NCI-H748 (cell line): Measurements from ENCODE around the gene CCDC50.

Experiments used
- DNase-seq: peaks from one replicate; lab custom pipeline; 2025; ENCODE audit not compliant: unreplicated experiment; lab: John Stamatoyannopoulos, UW

The CCDC50 gene

GRCh38 chr3:191376516-191377141 is 47.4 kb downstream of the CCDC50 start:
- no peak for DNase-seq

DNA sequence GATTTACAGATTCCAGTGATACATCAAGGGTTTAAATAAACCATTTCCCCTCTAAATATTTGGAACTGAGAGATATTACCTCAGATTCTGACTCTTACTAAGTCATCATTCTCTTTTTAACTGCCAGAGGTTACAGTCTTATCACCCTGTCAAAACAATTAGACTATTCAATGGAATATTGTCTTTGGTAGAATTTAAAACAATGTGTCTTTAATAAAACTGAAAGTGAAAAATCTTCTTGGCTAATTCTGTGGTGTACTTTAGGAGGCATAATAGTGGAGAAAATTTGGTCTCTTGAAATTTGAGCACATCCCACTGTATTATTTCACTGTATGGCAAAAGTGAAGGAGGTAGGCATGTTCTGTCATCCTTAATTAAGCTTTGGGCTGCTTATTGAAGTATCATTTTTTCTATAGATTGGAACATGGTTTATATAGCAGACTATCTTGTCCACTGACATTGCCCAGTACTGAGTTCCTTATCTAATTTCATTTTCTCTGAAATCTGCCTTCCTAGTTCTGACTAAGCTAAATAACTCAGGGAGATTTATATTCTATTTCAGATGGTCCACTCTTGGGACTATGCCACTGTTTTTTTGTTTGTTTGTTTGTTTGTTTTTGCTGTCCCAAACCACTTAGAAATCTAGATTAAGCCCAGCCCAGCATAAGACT is 49.1 kb downstream of the CCDC50 start:
- no peak for DNase-seq

- DNase-seq: no peak
Measured at GRCh38 chr3:191379446-191379845, 50.3 kb downstream of the CCDC50 start.

DNA sequence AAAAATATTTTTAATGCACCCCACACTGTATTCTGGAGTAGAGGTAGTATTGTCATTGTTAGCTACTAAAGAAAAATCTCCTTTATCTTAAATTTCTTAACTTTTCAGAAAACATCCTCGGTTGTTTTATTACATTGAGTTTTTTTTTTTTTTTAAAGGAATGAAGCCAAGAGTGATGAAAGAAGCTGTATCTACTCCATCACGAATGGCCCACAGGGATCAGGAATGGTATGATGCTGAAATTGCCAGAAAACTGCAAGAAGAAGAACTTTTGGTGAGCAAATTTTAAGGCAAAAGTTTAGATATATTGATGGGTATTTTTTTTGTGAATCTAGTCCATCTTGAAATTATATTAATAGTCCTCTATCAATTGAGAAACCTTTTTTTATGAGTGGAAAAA is 50.8 kb downstream of the CCDC50 start:
- DNase-seq: no peak

DNA sequence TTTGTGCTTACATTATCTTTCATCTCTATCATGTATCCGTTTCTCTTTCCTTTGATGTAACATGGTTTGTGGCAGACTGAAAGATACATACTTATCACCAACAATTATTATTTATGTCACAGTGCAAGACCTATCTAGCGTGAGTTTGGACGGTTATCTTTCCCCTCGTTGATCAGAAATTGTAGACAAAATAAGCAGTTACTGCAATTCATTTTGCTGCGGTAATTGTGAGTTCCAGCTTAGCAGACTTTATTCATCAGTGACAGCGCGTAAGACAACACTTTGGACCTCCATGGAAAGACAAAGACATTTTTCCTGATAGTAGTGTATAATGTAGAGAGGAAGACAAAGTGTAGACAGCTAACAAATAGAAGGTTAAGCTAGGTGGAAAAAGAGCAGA is 52.1 kb downstream of the CCDC50 start:
- DNase-seq: no peak

DNA sequence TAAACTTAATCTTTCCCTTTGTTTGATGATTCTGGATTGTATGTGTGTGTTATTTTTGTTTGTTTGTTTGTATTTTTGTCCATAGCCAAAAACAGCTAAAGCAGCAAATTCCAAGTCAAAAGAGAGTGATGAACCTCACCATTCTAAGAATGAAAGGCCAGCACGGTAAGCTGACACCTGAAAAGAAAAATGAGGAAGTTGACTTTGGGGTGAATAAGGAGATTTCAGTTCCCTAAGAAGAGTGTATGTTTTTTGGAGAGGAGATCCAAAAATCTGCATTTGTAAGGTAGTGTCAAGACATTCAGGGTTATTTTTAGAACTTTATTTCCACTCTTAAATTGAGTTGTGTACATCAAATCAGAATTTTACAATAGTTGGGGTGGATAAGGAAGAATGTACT is 53.5 kb downstream of the CCDC50 start:
- no peak for DNase-seq

DNA sequence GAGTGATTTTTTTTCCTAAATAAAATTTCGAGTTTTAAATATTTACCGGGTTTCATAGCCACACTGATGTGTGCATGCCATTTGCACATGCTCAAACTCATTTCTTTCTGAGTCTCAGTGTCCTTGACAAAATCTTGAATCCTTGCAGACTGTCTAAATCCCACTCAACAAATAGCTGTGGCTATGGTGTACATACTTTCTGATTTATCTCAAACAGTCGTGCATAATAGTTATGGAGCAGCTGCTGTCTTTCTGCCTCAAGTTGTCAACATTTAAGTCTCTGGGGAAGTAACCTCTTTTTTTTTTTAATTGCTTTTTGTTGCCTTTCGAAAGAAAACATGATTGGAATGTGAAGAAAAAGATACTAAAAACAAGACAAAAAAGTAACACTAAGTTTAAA is 53.9 kb downstream of the CCDC50 start:
- no peak for DNase-seq

GRCh38 chr3:191385101-191385500 is 55.9 kb downstream of the CCDC50 start:
- no peak for DNase-seq

GRCh38 chr3:191387441-191388077 is 58.4 kb downstream of the CCDC50 start:
- no peak for DNase-seq

DNA sequence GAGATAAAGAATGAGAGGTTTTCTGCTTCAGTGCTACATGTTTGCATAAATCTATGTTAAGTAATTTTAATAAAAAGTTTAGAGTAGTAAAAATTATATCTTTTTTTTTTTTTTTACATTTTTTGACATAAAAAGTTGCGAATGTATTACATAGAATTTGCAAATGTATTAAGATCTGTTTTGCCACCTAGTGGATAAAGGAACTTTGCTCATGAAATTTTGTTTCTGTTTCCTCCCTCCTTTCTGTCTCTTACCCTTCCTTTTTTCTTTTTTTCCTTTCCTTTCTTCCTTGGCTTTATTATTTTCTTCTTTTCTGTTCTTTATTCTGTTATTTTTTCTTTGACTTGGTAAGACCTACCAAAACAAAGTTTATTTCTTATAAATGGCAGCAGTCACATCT is 59.6 kb downstream of the CCDC50 start:
- no peak for DNase-seq

DNA sequence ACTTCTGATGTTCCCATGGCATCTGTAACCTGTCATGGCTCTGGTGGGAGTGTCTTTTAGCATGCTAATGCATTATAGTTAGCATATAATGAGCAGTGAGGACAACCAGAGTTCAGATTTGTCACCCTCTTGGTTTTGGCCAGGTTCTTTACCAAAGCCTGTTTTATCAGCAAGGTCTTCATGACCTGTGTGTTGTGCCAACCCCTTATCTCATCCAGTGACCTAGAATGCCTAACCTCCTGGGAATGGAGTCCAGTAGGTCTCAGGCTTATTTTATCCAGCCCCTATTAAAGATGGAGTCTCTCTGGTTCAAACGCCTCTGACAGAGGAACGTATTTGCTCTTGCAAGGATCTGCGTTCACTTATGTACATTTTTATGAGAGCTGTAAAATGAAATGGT is 61.4 kb downstream of the CCDC50 start:
- DNase-seq: no peak

- DNase-seq: no peak
Measured at GRCh38 chr3:191391861-191392808, 62.9 kb downstream of the CCDC50 start.

- DNase-seq: no peak
Measured at GRCh38 chr3:191393146-191393545, 64.0 kb downstream of the CCDC50 start.

DNA sequence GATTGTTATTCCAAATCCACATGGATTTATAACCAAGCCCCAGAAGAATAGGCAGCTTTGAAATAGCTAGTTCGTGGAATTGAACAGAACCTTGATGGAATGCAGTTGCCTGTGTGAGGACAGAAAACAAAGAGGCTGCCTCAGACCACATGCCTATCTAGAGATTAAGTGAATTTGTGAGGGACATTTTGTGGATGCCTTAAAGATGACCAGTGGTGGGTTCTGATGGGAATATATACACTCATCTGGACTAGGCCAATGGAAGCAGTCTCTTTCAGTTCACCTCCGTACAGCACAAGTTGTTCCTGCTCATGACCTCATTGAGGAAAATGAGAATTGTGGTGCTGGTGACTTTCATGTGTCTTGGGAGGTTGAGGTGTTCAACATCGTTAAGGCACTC is 68.6 kb downstream of the CCDC50 start:
- no peak for DNase-seq

DNA sequence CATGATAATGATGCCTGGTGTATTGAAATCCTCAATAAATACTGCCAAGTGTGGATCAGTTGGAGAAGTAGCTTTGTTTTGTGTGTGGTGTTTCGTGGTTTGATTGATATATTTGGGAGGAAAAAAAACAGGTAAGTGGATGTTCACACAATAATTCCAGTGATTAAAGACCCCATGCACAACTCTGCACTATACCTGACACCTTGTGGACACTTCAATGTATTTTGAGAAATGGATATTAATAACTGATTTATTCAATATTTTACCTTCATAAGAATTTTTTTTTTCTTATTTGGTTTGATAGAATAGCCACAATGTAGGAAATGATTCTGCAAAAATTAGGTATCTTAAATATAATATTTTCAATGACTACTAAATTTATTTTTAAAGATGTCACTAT is 69.4 kb downstream of the CCDC50 start:
- no peak for DNase-seq

GRCh38 chr3:191399918-191400317 is 70.7 kb downstream of the CCDC50 start:
- no peak for DNase-seq

GRCh38 chr3:191401775-191402357 is 72.7 kb downstream of the CCDC50 start:
- peak; percentile 43 for DNase-seq

DNA sequence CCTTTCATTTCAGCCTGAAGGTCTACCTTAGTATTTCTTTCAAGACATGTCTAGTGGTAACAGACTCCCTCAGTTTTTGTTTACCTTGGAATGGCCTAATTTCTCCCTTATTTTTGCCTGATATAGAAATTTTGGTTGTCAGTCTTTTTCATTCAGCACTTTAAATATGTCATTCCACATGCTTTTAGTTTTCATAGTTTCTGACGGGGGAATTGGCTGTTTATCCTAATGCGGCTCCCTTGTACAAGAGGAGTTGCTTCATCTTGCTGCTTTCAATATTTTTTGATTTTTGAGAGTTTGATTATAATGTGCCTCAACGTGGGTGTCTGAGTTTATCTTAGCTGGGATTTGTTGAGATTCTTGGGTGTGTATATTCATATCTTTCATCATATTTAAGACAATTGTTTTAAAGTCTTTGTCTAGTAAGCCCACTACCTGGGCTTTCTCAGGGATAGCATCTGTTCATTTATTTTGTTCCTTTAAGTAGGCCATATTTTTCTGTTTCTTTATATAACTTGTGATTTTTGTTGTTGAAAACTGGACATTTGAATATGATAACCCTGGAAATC is 80.7 kb downstream of the CCDC50 start:
- no peak for DNase-seq

DNA sequence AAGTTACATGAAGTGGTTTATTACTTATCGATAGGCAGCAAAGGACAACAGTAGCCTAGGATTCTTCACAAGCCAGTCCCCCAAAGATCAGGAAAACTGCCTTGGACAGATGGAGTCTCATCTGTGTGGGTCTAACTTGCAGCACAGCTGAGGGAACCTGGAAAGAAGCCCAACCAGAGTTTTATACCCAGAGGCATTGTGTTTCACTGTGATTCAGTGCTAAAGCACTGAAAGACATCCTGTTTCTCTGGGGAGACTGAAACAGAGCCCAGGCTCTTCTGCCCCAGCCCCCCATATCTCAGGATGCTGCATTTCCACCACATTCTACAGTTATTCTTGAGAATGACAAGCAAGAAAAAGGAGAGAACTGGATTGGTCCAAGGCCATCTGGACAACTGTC is 83.6 kb downstream of the CCDC50 start:
- DNase-seq: peak; percentile 1

DNA sequence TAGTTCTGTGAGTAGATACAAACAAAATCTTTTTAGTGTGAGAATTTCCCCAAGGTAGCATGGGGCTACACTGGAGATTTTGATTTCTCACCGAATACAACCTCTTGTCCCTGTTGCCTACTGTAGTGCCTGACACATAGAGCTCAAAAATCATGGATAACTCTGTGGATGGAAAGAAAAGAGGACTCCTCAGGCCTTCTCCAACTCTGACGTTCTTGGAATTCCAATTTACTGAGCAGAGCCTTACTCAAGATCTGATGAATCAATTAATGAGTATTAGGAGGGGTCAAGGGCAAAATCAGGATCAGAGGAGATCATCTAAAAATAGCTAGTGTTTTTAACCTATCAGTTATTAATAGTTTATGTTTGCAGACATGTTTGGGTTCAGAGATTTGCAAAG is 85.1 kb downstream of the CCDC50 start:
- DNase-seq: no peak

GRCh38 chr3:191414732-191415131 is 85.5 kb downstream of the CCDC50 start:
- DNase-seq: no peak
